ENCODE measurements around the gene EYA4.

The EYA4 gene

GRCh38 chr6:133466680-133467079 lies 225.5 kb downstream of the EYA4 start:
- no peak for DNase-seq

DNA sequence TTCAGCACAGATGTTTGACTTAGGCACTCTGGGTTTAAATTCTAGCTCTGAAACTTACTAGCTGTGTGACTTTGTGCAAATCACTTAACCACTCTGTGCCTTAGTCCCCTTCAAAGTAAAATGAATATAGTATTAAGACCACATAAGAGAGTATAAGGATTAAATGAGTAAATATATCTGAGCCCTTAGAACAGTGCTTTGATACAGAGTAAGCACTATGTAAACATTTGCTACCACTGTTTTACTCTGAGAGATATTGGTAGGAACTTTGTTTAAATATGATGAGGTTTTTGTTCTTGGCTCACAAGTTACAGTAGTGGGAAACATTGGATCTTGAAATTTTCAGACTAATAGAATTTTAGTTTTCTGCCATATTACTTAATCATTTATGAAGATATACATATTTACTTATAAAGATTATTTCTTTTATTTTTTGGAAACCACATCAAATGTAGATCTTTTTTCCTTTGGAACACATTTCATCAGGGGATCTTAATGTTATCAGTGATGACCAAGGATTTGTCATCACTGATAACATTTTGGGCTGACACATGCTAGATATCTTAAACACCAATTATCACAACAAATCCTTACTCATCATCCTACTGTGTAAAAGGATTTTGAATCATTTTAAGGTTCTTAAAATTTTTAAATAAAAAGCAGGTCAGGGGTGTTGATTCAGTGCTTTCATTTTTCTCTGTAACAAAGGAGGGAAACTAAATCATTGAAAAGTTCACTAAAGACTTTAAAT lies 226.2 kb downstream of the EYA4 start:
- DNase-seq: no peak

DNA sequence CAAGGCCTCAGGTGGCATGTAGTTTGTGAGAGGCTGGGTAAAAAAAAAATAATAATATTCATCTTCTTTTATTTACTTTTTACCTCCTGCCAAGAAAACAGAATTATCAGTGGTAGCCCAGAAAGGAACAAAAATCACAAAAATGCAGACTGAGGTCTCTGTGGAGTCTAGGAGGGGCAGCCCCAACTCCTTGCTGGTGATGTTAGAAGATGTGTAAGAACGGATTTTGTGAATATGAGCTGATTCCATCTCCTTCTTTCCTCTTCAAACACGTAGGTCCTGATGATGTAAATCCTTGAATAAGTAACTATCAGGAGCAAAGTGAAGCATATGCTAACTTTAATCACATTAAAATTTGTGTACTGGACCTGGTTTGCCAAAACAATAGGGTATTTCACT lies 226.8 kb downstream of the EYA4 start:
- DNase-seq: no peak

DNA sequence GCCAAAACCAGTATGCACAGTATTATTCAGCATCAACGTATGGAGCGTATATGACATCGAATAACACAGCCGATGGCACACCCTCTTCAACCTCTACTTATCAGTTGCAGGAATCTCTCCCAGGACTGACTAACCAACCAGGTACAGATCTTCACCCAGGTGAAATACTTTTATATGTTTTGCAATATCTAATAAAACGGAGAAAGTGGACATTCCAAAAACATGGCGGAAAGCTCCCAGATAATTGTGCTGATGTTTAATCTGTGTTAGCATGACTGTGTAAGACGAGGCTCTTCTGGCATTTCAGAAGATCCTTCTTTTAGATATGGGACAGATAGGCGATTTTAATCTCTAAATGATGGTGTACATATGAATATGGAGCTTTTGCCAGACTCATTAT lies 227.4 kb downstream of the EYA4 start:
- no peak for DNase-seq

- no peak for DNase-seq
These were observed 233.4 kb downstream of the EYA4 start for GRCh38 chr6:133474516-133474915.

- no peak for DNase-seq
These were observed 237.5 kb downstream of the EYA4 start for GRCh38 chr6:133478673-133479072.

DNA sequence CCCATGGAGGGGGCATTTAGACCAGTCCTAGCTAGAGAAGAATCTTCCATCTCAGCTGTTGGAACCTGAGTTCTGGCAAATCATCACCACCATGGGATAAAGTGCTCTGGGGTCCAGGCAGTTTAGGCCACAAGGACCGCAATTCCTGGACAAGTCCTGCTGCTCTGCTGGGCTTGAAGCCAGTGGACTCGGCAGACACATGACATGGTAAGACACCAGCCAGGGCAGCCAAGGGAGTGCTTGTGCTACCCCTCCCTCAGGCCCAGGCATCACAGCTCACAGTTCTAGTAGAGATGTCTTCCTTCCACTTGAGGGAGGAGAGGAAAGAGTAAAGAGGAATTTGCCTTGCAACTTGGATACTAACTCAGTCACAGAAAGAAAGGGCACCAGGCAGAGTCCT lies 246.0 kb downstream of the EYA4 start:
- no peak for DNase-seq

GRCh38 chr6:133495205-133495903 lies 254.2 kb downstream of the EYA4 start:
- DNase-seq: no peak

DNA sequence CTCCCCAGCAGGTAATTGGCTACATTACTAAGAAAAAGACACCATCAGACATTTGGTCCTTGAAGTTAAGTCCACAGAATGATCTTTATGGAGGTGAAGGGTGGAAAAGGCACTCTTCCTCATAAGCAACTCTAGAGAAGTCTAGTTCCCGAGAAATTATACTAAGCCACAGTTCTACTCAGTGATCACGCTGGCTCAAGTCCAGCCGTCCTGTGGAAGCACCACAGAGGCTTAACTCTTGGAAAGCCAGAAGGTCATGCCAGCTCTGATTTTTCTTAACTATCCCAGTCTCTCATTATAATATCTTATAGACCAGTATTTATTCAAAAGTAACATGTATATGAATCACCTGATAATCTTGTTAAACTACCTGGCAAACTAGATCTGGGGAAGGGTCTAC lies 258.5 kb downstream of the EYA4 start:
- no peak for DNase-seq

- no peak for DNase-seq
These were observed 260.6 kb downstream of the EYA4 start for GRCh38 chr6:133501675-133502270.

DNA sequence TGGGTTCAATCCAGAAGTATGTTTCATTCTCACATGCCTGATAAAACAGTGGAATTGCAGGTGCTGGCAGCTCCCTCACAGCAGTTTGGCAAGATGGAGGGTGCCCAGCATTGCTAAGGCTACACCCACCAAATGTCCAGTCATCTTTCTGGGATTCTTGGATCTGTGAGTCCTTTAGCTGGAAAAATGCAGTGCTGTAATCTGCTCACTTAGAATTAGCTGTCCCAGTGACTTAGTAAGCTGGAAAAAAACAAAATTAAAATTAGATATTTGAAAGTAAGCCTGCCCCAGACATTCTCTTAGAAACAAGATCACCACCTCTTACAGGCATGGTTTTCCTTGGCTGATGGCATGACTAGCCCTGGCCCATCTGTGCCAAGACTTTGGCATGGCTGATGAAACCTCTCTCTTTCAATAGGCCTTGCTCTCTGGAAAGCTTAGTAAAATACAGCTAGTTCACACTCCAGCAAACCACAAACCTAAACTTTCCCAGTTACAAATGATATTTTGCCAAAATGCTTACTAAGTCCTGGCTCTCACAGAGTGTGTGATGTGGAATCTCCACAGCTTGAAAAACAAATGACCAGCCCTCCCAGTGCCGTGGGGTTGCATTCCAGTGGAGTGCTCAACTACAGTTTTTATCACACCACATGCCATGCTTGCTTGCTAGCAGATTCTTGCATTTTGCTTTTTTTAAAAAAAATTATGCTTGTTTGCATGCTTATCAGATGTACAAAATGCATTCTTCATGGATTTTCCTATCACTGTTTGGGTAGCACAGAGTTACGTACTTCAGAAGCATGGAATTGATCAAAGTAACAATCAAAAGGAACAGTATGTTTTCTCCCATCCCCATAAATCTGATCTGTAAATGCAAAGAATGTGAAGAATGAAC lies 261.5 kb downstream of the EYA4 start:
- DNase-seq: no peak

DNA sequence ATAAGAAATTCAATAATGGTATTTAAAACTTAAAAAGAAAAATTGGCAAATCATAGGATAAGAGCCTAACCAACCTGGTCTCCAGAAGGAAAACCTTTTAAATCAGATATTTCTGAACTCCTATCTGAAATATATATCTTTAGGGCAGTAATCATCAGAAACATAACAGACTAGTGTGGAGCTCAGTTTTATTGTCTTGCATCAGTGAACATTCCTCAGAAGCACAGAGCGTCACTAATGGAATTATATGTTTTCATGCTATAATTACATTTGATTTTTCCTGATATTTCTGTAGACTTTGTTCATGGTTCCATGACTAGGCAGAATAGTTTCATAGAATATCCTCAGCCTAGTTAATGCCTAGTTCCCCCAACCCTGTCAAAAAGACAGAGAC lies 262.2 kb downstream of the EYA4 start:
- no peak for DNase-seq

GRCh38 chr6:133504158-133504557 lies 263.0 kb downstream of the EYA4 start:
- no peak for DNase-seq

- DNase-seq: no peak
These were observed 263.6 kb downstream of the EYA4 start for GRCh38 chr6:133504761-133505160.

DNA sequence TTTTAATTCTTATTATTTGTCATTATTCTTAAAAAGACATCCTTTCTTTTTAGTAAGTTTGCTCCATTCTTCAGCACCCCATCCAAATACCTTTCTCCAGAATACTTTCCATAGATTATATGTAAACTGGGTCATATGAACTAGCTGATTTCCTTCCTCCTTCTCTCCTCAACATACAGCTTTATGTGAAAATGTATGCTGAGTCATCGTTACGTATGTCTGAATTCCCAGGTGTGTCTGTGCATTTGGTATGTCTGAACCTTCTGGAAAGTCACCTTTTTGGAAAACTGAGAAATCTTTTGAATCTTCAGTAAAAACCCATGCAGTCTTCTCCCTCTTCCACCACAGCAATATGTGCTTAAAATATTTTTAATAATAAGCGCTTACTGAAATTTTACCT lies 264.5 kb downstream of the EYA4 start:
- DNase-seq: no peak

DNA sequence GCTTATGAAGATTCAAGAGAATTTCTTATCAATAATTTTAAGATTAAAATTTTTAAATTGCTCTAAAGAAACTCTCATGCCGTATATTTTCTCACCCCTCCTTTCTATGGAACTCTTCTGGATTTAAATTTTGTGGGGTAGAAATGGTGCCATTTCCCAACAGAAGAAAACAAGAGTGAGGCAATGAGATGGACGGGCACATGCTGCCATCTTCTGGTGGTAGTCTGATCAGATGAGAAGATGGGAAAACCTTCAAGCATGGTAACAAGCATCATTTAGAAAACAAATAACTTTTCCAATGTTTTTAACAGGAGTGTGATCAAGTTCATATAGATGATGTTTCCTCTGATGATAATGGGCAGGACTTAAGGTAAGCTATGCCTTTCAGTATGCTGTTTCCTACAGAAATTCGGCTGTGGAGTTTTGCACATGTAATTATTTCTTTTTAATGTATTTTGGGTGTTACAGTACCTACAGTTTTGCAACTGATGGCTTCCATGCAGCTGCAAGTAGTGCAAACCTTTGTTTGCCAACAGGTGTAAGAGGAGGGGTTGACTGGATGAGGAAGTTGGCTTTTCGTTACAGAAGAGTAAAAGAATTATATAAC lies 271.4 kb downstream of the EYA4 start:
- DNase-seq: peak in 1 of 2 experiments; percentile 1

- no peak for DNase-seq
These were observed 282.7 kb downstream of the EYA4 start for GRCh38 chr6:133523816-133524215.

DNA sequence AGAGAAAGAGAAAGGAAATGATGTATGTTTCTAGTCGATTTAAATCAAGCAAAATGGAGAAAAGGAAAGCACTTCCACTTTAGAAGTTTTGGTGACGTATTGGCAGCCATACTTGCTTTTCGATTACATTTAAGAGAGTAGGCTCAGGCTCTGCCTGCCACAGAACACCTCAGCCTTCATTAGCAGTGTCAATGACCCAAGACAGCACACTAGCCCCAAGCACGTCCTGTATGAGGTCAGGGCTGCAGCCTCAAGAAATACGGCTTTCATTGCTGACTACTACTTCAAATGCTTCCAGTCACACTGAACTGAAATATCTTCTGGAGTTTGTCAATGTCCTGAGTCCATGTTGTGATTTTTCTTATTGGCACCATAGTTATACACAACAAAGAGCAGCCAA lies 285.3 kb downstream of the EYA4 start:
- DNase-seq: no peak

DNA sequence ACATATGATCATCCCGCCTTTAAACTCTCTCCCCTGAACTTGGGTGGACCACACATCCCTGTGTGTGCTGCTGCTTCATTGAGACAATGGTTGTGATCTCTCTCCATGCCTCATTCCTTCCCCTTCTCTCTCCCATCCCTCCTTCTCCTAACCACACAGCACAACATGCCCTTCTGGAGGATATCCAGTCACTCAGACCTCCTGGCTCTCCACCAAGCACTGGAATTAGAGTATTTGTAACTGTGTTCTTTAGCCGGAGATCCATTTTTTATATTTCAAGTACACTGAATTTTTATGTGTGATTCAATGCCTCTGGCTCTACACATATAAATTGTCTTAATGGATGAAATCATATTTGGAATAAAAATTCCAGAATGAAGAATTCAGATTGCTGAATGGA lies 287.4 kb downstream of the EYA4 start:
- no peak for DNase-seq

GRCh38 chr6:133532908-133533307 lies 291.8 kb downstream of the EYA4 start:
- no peak for DNase-seq

DNA sequence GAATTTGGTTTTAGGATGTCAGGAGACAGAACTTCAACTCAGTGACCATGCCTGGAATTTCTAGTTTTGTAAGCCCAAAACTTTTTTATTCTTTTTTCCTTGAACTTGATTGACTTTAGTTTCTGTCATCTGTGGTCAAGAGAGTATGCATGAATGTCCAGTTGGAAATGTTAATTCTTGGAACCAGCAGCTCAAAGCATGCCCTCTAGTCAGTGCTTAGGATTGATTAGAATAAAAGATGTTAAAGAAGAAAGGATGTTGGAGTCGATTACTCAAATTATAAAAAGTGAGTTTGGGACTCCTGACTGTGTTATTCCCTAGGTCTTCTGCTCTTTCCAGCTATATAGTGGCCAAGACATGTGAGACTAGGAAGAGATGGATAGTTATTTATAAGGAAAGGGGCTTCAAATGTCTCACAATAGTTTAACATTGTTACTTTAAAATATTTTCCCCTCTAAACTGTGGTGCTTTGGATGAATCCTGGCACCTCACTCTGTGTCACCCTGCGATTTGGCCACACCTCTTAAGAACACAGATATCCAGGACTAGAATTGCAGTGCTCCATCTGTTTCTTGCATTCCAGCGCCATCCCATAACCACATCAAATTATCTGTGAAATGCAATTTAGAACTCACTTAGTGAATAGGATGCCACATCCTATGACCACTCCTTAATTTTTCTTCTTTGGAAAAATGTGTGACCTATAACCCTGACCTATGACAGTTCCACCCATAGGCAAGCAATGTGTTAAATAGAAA lies 298.5 kb downstream of the EYA4 start:
- no peak for DNase-seq

- DNase-seq: no peak
These were observed 299.2 kb downstream of the EYA4 start for GRCh38 chr6:133540361-133540760.

Data from activated CD4-positive, alpha-beta T cell treated with anti-CD3 and anti-CD28 coated beads, Interleukin-2, amount 50 U/mL, for 4 hours (primary cell).